Ishikawa (cell line): ENCODE data around the gene MAMDC4.

Experiments used
- NFIC ChIP-seq: IDR thresholded peaks from 2 replicates; pipeline ENCODE4 v1.6.1; 2012
- RAD21 ChIP-seq: IDR thresholded peaks from 2 replicates; pipeline ENCODE4 v1.6.1; 2012; ENCODE audit warnings: low read depth
- TAF1 ChIP-seq: IDR thresholded peaks from 2 replicates; pipeline ENCODE4 v1.6.1; 2012; ENCODE audit warnings: low read depth, mild to moderate bottlenecking
- YY1 ChIP-seq: IDR thresholded peaks from 2 replicates; pipeline ENCODE4 v1.6.1; 2012; ENCODE audit warnings: low read depth
- TF ChIP-seq, protein P1 (sequence below): IDR thresholded peaks from 2 replicates; pipeline ENCODE4 v1.6.1; 2012; ENCODE audit warnings: low read depth, mild to moderate bottlenecking

DNA sequence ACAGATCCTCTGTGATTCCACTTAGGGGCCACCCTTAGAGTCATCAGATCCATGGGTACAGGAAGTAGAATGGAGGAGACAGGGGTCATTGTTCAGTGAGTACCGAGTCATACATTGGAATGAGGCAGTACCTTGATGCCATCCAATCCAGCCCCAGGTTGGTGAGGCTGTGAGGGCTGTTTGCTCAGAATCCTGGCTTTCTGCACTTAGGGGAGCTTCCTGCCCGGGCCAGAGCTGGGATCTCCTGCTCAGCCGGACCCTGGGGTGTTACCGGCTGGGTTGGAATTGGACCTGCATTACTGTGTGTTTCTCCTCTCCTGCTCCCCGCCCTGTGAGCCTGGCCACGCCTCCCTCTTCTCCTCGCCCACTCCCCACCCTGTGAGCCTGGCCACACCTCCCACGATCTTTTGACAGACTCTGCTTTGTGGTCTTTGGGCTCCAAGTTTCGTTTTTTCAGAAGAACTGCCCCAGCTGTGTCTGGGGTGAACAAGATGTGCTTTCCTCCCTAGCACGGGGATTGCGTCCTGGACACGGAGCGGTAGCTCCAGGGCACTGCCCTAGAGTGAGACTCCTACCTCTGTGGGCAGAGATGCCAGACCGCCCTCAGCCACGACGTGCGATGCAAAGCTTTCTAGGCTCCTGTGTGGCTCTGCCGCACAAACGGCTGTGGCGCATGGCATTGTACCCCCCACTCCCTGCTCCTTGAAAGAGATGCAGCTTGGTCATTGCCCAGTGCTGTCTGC is 49.5 kb downstream of the MAMDC4 start:
- TF ChIP-seq, protein P1, sequence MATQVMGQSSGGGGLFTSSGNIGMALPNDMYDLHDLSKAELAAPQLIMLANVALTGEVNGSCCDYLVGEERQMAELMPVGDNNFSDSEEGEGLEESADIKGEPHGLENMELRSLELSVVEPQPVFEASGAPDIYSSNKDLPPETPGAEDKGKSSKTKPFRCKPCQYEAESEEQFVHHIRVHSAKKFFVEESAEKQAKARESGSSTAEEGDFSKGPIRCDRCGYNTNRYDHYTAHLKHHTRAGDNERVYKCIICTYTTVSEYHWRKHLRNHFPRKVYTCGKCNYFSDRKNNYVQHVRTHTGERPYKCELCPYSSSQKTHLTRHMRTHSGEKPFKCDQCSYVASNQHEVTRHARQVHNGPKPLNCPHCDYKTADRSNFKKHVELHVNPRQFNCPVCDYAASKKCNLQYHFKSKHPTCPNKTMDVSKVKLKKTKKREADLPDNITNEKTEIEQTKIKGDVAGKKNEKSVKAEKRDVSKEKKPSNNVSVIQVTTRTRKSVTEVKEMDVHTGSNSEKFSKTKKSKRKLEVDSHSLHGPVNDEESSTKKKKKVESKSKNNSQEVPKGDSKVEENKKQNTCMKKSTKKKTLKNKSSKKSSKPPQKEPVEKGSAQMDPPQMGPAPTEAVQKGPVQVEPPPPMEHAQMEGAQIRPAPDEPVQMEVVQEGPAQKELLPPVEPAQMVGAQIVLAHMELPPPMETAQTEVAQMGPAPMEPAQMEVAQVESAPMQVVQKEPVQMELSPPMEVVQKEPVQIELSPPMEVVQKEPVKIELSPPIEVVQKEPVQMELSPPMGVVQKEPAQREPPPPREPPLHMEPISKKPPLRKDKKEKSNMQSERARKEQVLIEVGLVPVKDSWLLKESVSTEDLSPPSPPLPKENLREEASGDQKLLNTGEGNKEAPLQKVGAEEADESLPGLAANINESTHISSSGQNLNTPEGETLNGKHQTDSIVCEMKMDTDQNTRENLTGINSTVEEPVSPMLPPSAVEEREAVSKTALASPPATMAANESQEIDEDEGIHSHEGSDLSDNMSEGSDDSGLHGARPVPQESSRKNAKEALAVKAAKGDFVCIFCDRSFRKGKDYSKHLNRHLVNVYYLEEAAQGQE, result no peak
- TF ChIP-seq RAD21 (no peak), NFIC (no peak), YY1 (no peak), TAF1 (no peak)
